Neural cell (in vitro differentiated cells): ENCODE results near the gene NNT.

Experiments
- EP300 ChIP-seq: fragments of 450-650 bp; conservative IDR thresholded peaks from 2 replicates; pipeline ENCODE4 v1.6.1; 2014; ENCODE audit warnings: antibody characterized with exemption, mild to moderate bottlenecking, moderate library complexity; ENCODE audit not compliant: poor library complexity, severe bottlenecking
- EZH2 ChIP-seq: fragments of 200-600, 300-800 bp; shearing (Covaris generic), sonication (generic); IDR thresholded peaks from 2 replicates; pipeline ENCODE4 v1.6.1; 2014; ENCODE audit warnings: antibody characterized with exemption, low read length, borderline replicate concordance, mild to moderate bottlenecking; ENCODE audit not compliant: insufficient read depth, poor library complexity, severe bottlenecking
- TAF1 ChIP-seq: IDR thresholded peaks from 2 replicates; pipeline ENCODE4 v1.6.1; 2012; ENCODE audit warnings: low read depth
- TF ChIP-seq, protein P1 (sequence below): fragments of 450-650 bp; IDR thresholded peaks from 2 replicates; pipeline ENCODE4 v1.5.1; 2014; ENCODE audit warnings: antibody characterized with exemption, mild to moderate bottlenecking, moderate library complexity; ENCODE audit not compliant: poor library complexity, severe bottlenecking

DNA sequence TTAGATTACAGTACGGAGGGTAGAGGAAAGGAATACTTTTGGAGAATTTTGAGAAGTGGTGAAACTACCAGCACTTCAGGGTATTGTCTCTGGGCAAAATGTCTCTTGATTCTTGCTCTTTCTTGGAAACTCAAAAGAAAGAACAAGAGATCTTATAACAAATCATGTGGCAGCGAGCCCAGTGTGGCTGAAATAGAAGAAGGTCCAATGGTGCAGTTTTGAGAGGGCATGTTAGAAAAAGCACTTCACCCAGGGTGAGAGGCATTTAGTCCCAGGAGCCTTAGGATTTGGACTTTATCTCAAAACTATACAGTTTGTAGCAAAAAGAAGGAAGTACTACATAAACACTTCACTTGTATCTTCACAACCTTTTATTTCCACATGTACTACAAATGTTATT is 39.4 kb downstream of the NNT start:
- TF ChIP-seq, protein P1, sequence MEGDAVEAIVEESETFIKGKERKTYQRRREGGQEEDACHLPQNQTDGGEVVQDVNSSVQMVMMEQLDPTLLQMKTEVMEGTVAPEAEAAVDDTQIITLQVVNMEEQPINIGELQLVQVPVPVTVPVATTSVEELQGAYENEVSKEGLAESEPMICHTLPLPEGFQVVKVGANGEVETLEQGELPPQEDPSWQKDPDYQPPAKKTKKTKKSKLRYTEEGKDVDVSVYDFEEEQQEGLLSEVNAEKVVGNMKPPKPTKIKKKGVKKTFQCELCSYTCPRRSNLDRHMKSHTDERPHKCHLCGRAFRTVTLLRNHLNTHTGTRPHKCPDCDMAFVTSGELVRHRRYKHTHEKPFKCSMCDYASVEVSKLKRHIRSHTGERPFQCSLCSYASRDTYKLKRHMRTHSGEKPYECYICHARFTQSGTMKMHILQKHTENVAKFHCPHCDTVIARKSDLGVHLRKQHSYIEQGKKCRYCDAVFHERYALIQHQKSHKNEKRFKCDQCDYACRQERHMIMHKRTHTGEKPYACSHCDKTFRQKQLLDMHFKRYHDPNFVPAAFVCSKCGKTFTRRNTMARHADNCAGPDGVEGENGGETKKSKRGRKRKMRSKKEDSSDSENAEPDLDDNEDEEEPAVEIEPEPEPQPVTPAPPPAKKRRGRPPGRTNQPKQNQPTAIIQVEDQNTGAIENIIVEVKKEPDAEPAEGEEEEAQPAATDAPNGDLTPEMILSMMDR, result no peak
- TF ChIP-seq EP300, result no peak
- TF ChIP-seq TAF1, result no peak
- TF ChIP-seq EZH2, result no peak
